Neural cell (in vitro differentiated cells): ENCODE results near the gene GNLY.
"Not testable (repeated sequence)": the region's sequence is repeated elsewhere in the genome, so short reads cannot be mapped to it uniquely, and the experiment has no call there.

Experiments used
- CTCF ChIP-seq: fragments of 450-650 bp; IDR thresholded peaks from 2 replicates; pipeline ENCODE4 v1.5.1; 2014; ENCODE audit warnings: antibody characterized with exemption, mild to moderate bottlenecking, moderate library complexity; ENCODE audit not compliant: poor library complexity, severe bottlenecking
- EP300 ChIP-seq: fragments of 450-650 bp; conservative IDR thresholded peaks from 2 replicates; pipeline ENCODE4 v1.6.1; 2014; ENCODE audit warnings: antibody characterized with exemption, mild to moderate bottlenecking, moderate library complexity; ENCODE audit not compliant: poor library complexity, severe bottlenecking
- EZH2 ChIP-seq: fragments of 200-600, 300-800 bp; shearing (Covaris generic), sonication (generic); IDR thresholded peaks from 2 replicates; pipeline ENCODE4 v1.6.1; 2014; ENCODE audit warnings: antibody characterized with exemption, low read length, borderline replicate concordance, mild to moderate bottlenecking; ENCODE audit not compliant: insufficient read depth, poor library complexity, severe bottlenecking
- MXI1 ChIP-seq: fragments of 450-650 bp; conservative IDR thresholded peaks from 2 replicates; pipeline ENCODE4 v1.6.1; 2014; ENCODE audit warnings: antibody characterized with exemption, mild to moderate bottlenecking; ENCODE audit not compliant: poor library complexity, severe bottlenecking
- POLR2AphosphoS5 ChIP-seq: IDR thresholded peaks from 2 replicates; pipeline ENCODE4 v1.6.1; 2012
- RAD21 ChIP-seq: fragments of 450-650 bp; conservative IDR thresholded peaks from 2 replicates; pipeline ENCODE4 v1.6.1; 2014; ENCODE audit warnings: antibody characterized with exemption, mild to moderate bottlenecking, moderate library complexity
- REST ChIP-seq: IDR thresholded peaks from 2 replicates; pipeline ENCODE4 v1.6.1; 2012; ENCODE audit warnings: borderline replicate concordance
- TAF1 ChIP-seq: IDR thresholded peaks from 2 replicates; pipeline ENCODE4 v1.6.1; 2012; ENCODE audit warnings: low read depth

GRCh38 chr2:85660301-85660700 is 33.9 kb upstream of the GNLY start:
- not testable (repeated sequence) for TF ChIP-seq POLR2AphosphoS5, REST, EP300, CTCF, TAF1, MXI1, EZH2, RAD21
